ENCODE data around the gene DSCAM. TPM values are rescaled to one million over a fixed set of nuclear protein-coding genes. Genes with fewer than 3 reads are reported as not detected.

DSCAM gene
- total RNA-seq, 4 donors from 2014 or later = not detected

DNA sequence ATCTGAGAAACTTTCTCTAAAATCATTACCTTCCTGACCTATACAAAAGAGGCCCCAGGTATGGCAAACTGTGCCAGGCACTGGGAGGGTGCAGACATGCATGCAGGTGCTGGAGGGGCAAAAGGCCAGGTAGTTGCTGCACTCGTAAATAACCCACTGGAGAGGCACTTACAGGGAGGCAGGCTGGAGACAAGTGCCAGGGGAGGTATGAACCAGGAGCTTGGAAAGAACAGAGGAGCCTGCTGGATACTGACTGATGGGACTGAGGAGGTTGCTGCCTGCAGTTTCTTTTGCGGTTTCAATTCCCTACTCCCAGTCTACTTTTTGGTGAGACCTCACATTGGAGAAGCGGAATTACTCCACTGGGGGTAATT is 113.9 kb downstream of the DSCAM start:
- 63 to 97% methylated on average over 1 to 3 of the region's 3 CpGs for WGBS, 2 donors (ENCODE audit: low coverage in 1 of 2)
- H3K27me3 ChIP-seq = peaks cover 18% of the 10 kb centered on the region
- H3K36me3 ChIP-seq = no peaks in the 10 kb centered on the region
- no peak for ATAC-seq
- H3K4me1 ChIP-seq = no peaks in the 10 kb centered on the region
- TF ChIP-seq EP300 (IDR thresholded peaks at IDR 0.05) (no peak), POLR2AphosphoS5 (IDR thresholded peaks at IDR 0.05) (no peak), POLR2A (IDR thresholded peaks at IDR 0.05) (no peak)
- TF ChIP-seq, protein P1, sequence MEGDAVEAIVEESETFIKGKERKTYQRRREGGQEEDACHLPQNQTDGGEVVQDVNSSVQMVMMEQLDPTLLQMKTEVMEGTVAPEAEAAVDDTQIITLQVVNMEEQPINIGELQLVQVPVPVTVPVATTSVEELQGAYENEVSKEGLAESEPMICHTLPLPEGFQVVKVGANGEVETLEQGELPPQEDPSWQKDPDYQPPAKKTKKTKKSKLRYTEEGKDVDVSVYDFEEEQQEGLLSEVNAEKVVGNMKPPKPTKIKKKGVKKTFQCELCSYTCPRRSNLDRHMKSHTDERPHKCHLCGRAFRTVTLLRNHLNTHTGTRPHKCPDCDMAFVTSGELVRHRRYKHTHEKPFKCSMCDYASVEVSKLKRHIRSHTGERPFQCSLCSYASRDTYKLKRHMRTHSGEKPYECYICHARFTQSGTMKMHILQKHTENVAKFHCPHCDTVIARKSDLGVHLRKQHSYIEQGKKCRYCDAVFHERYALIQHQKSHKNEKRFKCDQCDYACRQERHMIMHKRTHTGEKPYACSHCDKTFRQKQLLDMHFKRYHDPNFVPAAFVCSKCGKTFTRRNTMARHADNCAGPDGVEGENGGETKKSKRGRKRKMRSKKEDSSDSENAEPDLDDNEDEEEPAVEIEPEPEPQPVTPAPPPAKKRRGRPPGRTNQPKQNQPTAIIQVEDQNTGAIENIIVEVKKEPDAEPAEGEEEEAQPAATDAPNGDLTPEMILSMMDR (IDR thresholded peaks at IDR 0.05) = no peak
- no peak overlapping the region for H3K4me3 ChIP-seq
- H3K9me3 ChIP-seq = no peaks in the 10 kb centered on the region
- H3K27ac ChIP-seq = no peak overlapping the region

DNA sequence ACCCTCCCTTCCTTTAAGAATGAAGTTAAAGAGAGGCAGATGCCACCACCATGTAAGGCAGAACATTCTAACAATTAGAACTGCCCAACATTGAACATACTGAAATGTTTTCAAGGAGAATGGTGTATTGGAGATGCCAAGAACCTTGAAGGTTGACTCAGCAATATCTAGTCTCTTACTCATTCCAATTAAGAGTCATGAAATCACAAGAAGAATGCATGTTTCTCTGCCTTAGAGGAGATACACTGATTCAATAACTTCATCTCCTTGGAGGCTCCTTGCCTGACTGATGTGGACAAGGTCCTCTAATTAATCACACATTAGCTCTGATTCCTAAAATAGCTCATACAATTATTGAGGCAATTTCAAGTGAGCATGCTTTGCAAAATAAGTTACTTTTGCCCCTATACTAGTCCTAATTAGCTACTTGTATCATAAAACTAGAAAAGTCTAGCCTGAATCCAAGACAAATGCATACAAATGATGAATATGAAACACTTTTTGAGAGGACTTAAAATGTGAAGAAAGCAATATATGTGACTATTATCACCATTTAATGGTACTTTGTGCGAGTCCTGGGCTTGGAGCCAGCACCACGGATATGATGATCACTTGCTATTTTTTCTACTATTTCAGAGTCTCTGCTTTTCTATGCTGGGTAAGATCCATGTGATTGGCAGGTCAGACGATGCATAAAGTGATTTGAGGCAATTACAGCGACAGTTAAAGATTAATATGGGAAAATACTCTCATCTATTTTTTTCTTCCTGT is 114.5 kb downstream of the DSCAM start:
- TF ChIP-seq EP300 (IDR thresholded peaks at IDR 0.05) = no peak
- no peak overlapping the region for H3K4me3 ChIP-seq
- no peaks in the 10 kb centered on the region for H3K4me1 ChIP-seq
- H3K9me3 ChIP-seq = no peaks in the 10 kb centered on the region
- ATAC-seq = no peak
- H3K27me3 ChIP-seq = peaks cover 14% of the 10 kb centered on the region
- H3K36me3 ChIP-seq = no peaks in the 10 kb centered on the region
- 54 to 64% methylated on average over 4 of the region's 4 CpGs for WGBS, 2 donors (ENCODE audit: low coverage in 1 of 2)
- H3K27ac ChIP-seq = no peak overlapping the region

DNA sequence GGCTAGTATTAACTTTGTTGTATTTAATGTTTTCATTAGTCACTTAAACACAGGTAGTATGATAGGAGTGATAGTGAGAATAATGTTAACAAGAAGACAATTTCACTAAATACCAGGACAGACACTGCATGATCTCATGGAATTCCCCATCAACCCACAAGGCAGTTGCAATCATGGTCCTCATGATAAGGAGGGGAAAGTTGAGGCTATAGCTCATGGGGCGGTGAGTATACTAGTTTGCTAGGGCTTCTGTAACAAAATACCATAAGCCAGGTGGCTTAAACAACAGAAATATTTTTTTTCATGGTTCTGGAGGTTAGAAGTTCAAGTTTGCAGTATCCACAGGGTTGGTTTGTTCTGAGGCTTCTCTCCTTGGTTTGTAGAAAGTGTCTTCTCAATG is 115.8 kb downstream of the DSCAM start:
- no peaks in the 10 kb centered on the region for H3K4me1 ChIP-seq

DNA sequence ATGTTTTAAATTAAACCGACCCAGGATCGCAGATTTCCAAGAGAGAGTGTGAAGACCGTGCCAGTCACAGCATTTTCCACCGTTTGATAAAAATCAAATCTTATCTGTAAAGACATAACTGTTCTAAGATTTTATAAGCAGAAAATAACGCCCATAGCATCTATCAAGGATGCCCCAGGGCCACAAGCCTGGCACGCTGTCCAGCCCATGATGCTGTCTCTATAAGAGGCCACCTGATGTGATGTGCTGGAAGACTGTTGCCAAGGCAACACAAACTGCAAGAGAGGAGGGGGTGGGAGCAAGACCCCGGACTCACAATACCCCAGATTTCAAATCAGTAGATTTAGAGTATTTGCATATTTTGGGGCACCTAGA is 116.5 kb downstream of the DSCAM start:
- H3K27ac ChIP-seq = no peak overlapping the region
- H3K36me3 ChIP-seq = no peaks in the 10 kb centered on the region
- no peaks in the 10 kb centered on the region for H3K4me1 ChIP-seq
- H3K9me3 ChIP-seq = no peaks in the 10 kb centered on the region
- TF ChIP-seq POLR2A (IDR thresholded peaks at IDR 0.05) = no peak
- TF ChIP-seq, protein P1 (IDR thresholded peaks at IDR 0.05) = no peak
- no peak for TF ChIP-seq POLR2AphosphoS5 (IDR thresholded peaks at IDR 0.05)
- no peak for TF ChIP-seq EP300 (IDR thresholded peaks at IDR 0.05)
- H3K27me3 ChIP-seq = peaks cover 14% of the 10 kb centered on the region
- no peak overlapping the region for H3K4me3 ChIP-seq
- 80 to 93% methylated on average over 4 to 7 of the region's 7 CpGs for WGBS, 2 donors (ENCODE audit: low coverage in 1 of 2)
- no peak for ATAC-seq

More for the DNA sequence above, 115.8 kb downstream of the DSCAM start:
- TF ChIP-seq, protein P1 (IDR thresholded peaks at IDR 0.05) = no peak
- TF ChIP-seq EP300 (IDR thresholded peaks at IDR 0.05) = no peak
- no peak for TF ChIP-seq POLR2A (IDR thresholded peaks at IDR 0.05)
- no peak for TF ChIP-seq POLR2AphosphoS5 (IDR thresholded peaks at IDR 0.05)
- no peak for ATAC-seq
- Histone ChIP-seq H3K4me3 (no peak overlapping the region), H3K27ac (no peak overlapping the region), H3K27me3 (peaks cover 14% of the 10 kb centered on the region), H3K9me3 (no peaks in the 10 kb centered on the region), H3K36me3 (no peaks in the 10 kb centered on the region)
- 100% methylated on average over 1 of the region's 1 CpG for WGBS, 2 donors (ENCODE audit: low coverage in 1 of 2)

DNA sequence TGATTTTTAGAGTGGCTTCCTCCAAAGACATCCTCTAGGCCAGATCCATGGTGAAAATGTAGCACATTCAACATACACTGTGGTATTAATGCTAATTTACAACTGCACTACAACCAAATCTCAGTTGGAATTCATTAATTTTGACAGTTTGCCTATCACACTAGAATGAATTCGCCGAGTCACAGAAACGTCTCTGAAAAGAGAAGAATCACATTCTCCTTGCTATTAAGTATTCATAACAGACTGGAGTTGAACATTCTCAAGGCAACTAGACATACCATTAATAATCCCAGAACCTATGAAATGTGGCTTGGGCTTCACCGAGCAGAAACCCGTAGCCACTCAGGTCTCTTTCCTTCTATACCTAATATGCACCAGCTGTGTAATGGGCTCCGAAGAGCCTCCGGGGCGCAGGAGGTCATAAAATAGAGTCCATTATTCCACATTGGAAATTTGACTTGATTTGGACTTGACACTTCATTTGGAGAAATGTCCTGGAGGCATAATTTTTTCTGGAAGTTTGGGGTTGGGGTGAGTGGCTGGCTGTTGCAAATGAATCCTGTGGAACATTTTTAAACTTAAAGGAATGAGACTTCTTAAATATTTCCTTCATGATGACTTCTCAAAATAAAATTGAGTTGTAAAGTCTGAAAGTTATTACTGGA is 117.1 kb downstream of the DSCAM start:
- H3K27me3 ChIP-seq = peaks cover 14% of the 10 kb centered on the region
- no peaks in the 10 kb centered on the region for H3K9me3 ChIP-seq
- TF ChIP-seq, protein P1 (IDR thresholded peaks at IDR 0.05) = no peak
- TF ChIP-seq POLR2AphosphoS5 (IDR thresholded peaks at IDR 0.05) (no peak), POLR2A (IDR thresholded peaks at IDR 0.05) (no peak), EP300 (IDR thresholded peaks at IDR 0.05) (no peak)
- H3K4me1 ChIP-seq = no peaks in the 10 kb centered on the region
- H3K36me3 ChIP-seq = no peaks in the 10 kb centered on the region
- no peak for ATAC-seq
- no peak overlapping the region for H3K27ac ChIP-seq
- H3K4me3 ChIP-seq = no peak overlapping the region
- 80 to 83% methylated on average over 6 to 8 of the region's 8 CpGs for WGBS, 2 donors (ENCODE audit: low coverage in 1 of 2)

Measured in gastroesophageal sphincter (tissue), 4 donors.